HG03575 (cell line): Measurements from ENCODE around the gene COX5A.
"Not testable (repeated sequence)": the region's sequence is repeated elsewhere in the genome, so short reads cannot be mapped to it uniquely, and the experiment has no call there.

Experiments
- ATAC-seq: cut with Tn5 transposase; IDR thresholded peaks from one replicate; pipeline ENCODE4 v1.9.1; 2021; ENCODE audit not compliant: unreplicated experiment, insufficient number of reproducible peaks, low FRiP score; ENCODE audit errors: extremely low read depth

COX5A gene

GRCh38 chr15:74956648-74957475 is 19.0 kb upstream of the COX5A start, which contains the start of gene RPP25:
RPP25 (minus strand) TSS chr15:74956772; CDS start chr15:74956583, 189 bp downstream.
- no peak for ATAC-seq

- ATAC-seq, result no peak
Measured at GRCh38 chr15:74955796-74956647, 18.1 kb upstream of the COX5A start.

GRCh38 chr15:74955017-74955416 is 17.1 kb upstream of the COX5A start:
- no peak for ATAC-seq

DNA sequence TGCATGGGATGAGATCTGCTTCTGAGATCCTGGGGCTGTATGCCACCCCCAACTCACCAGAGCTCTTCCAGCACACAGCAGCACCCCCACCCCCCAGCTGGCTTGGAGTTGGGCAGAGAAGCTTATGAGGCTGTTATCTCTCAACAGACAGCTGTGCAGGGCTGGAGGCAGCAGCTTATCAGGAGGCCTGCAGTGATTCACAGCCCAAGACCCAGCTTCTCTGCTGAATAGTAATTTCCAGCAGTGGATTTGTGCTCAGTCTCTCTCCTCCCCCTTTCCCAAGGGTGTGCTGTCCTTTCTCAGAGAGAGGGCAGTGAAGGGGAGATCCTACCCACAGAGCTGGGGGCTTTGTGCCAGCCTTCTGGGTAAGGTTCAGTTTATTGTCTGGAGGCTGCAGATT is 16.6 kb upstream of the COX5A start:
- ATAC-seq, result no peak

GRCh38 chr15:74951006-74951405 is 13.1 kb upstream of the COX5A start:
- no peak for ATAC-seq

DNA sequence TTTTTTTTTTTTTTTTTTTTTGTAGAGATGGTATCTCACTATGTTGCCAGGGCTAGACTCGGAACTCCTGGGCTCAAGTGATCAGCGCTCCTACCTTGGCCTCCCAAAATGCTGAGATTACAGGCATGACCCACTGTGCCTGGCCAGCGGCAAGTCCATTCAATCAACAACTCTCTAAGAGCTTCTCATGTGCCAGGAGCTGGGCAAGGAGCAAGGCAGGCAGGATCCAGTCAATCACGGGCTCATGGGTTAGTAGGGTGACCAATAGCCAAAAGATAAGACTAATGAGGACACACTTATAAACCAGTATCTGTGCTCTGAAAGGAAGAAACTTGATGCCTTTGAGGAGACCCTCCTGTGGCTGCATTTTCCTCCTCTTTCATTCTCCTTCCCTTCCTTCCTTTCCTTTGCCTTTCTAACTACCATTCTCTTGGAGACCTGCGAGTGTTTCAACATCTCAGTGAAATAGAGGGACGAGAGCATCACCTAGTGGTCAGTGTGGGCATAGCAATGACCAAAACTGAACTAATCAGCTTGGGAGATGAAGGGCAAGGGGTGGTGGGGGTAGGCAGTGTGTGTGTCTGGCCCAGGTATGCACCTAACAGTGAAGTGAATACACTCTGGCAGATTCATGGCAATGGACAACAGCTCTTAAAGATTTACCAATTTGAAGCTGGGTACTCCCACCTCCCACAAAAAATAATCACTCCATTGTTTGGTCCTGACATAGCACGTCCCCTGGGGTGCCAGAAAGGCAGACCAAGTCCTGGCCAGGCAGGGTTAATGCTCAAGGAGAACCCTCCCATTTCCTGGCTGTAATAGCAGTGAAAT is 12.4 kb upstream of the COX5A start:
- ATAC-seq, result no peak

DNA sequence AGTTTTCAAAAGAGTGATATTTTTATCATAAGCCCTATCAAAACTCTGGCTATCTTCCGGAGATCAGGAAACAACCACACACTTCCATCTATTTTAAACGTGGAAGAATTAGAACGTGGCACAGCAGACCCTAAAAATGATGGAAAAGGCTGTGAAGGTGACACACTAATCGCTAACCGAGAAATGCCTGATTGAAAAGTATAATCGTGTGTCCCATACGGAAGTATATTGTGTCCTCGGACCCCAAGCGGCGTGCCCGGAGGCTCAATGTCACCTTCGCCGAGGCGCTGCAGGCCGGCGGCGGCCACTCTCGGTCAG is 642 bp downstream of the COX5A start:
- no peak for ATAC-seq

GRCh38 chr15:74935193-74935592 is 2.7 kb downstream of the COX5A start:
- not testable (repeated sequence) for ATAC-seq

GRCh38 chr15:74933573-74933972 is 4.3 kb downstream of the COX5A start:
- ATAC-seq, result no peak

GRCh38 chr15:74928771-74929198 is 9.1 kb downstream of the COX5A start:
- no peak for ATAC-seq

- ATAC-seq, result no peak
Measured at GRCh38 chr15:74924525-74924924, 13.3 kb downstream of the COX5A start.

- ATAC-seq, result no peak
Measured at GRCh38 chr15:74920456-74920855, 17.4 kb downstream of the COX5A start.

DNA sequence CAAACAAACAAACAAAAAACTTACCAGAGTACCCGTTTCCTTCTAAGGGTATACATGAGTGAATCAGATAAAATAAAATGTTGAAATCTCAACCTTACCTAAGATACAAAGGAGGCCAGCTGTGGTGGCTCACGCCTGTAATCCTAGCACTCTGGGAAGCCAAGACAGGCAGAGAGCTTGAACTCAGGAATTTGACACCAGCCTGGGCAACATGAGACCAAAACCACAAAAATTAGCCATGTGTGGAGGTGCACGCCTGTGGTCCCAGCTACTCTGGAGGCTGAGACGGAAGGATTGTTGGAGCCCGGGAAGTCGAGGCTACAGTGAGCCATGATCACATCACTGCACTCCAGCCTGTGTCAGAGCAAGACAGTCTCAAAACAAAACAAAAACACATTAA is 20.2 kb downstream of the COX5A start:
- no peak for ATAC-seq

- ATAC-seq, result not testable (repeated sequence)
Measured at GRCh38 chr15:74913799-74914198, 24.1 kb downstream of the COX5A start.

- ATAC-seq, result no peak
Measured at GRCh38 chr15:74913041-74913440, 24.8 kb downstream of the COX5A start.

GRCh38 chr15:74908635-74909034 is 29.2 kb downstream of the COX5A start:
- no peak for ATAC-seq

GRCh38 chr15:74907163-74907870 is 30.6 kb downstream of the COX5A start:
- ATAC-seq, result no peak

DNA sequence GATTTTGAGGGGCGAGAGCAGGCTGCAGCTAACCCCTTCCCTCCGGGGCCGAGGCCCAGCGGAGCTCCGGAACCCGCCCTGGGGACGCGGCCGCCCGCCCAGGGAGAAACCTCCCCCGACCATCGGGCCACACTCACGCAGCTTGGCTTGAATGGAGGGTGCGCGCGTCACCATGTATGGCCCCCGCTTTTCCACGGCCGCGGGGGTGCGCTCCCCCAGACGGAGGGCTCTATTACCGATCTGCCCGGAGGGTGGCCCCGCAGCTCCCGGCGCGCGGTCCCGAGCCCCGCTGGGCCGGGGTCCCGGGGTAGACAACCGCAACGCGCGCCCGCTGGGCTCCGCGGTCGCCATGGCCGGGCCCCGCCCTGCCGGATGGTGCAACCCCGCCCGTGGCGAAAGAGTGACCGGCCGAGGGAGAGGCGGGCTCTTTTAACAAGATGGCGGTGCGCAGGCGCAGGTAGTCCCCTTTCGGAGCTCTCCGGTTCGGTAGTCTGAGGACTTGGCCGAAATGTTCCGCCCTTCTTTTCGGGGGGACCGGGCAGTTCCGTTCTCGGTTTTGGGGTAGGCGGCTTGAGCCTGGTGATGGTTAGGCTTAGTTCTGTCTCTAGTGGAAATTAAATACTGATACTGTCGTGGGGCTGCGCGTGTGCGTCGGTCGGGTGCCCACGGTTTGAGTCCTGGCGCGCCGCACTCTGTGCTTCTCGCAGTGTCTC is 31.3 kb downstream of the COX5A start, which contains the start of gene FAM219B:
Gene FAM219B (minus strand): TSS at position 402 of the 713 bp plus-strand sequence. CDS start 51 bp downstream, at position 351.
- no peak for ATAC-seq
